OCI-LY7 (cell line): ENCODE data around the gene CNN2. TPM values are rescaled to one million over a fixed set of nuclear protein-coding genes. Genes with fewer than 3 reads are reported as not detected.

Experiments
- BruUV-seq: library from RNA; stranded (reverse); fragments of 400-500 nt; replicated peaks from 2 replicates; lab custom pipeline; 2021; lab: Mats Ljungman, UMichigan
- CTCF ChIA-PET: fragments of 300-600 bp; sonication (Branson Sonifier 250); formaldehyde crosslinking; loops from one replicate; lab custom pipeline; 2022; ENCODE audit warnings: antibody characterized with exemption; ENCODE audit not compliant: unreplicated experiment; lab: Charles Lee
- POLR2A ChIA-PET: fragments of 300-600 bp; sonication (Branson Sonifier 250); formaldehyde crosslinking; loops from one replicate; lab custom pipeline; 2022; ENCODE audit warnings: antibody characterized with exemption; lab: Charles Lee
- DNase-seq: peaks from one replicate; pipeline ENCODE4 v3.0.0-alpha.2; 2015; ENCODE audit warnings: low spot score
- H2AFZ ChIP-seq: fragments of 200-600 bp; sonication (generic), shearing (Covaris generic); 2 replicates; pipeline ENCODE4 v1.6.1; 2014; ENCODE audit warnings: mild to moderate bottlenecking, antibody characterized with exemption, low read length, moderate library complexity
- H3K27ac ChIP-seq: fragments of 200-600 bp; sonication (generic); 2 replicates; pipeline ENCODE4 v1.5.1; 2014; ENCODE audit warnings: mixed run types, low read depth, mild to moderate bottlenecking, moderate library complexity, low read length, inconsistent platforms; ENCODE audit not compliant: poor library complexity, severe bottlenecking
- H3K36me3 ChIP-seq: fragments of 200-600 bp; sonication (generic); 2 replicates; pipeline ENCODE4 v1.6.1; 2014; ENCODE audit warnings: mild to moderate bottlenecking, antibody characterized with exemption, low read length, moderate library complexity, mixed read lengths; ENCODE audit not compliant: insufficient read depth
- H3K4me1 ChIP-seq: fragments of 200-600 bp; sonication (generic); 2 replicates; pipeline ENCODE4 v1.5.1; 2014; ENCODE audit warnings: mild to moderate bottlenecking, low read length; ENCODE audit not compliant: insufficient read depth, poor library complexity, severe bottlenecking
- H3K4me2 ChIP-seq: fragments of 200-600 bp; sonication (generic); 2 replicates; pipeline ENCODE4 v1.6.1; 2014; ENCODE audit warnings: mild to moderate bottlenecking, low read length
- H3K4me3 ChIP-seq: fragments of 200-600 bp; sonication (generic); 2 replicates; pipeline ENCODE4 v1.5.1; 2014; ENCODE audit warnings: mild to moderate bottlenecking, low read depth, low read length; ENCODE audit not compliant: poor library complexity, severe bottlenecking
- H3K79me2 ChIP-seq: fragments of 200-600 bp; sonication (generic); 2 replicates; pipeline ENCODE4 v1.6.1; 2016; ENCODE audit warnings: low read depth, mild to moderate bottlenecking, low read length, moderate library complexity, mixed read lengths; ENCODE audit not compliant: insufficient read depth
- H3K9me2 ChIP-seq: fragments of 200-600 bp; sonication (generic); 2 replicates; pipeline ENCODE4 v1.6.1; 2016; ENCODE audit warnings: mild to moderate bottlenecking, low read length, mixed read lengths; ENCODE audit not compliant: insufficient read depth
- H3K9me3 ChIP-seq: fragments of 200-600 bp; sonication (generic); 2 replicates; pipeline ENCODE4 v1.6.1; 2014; ENCODE audit warnings: mild to moderate bottlenecking, mixed run types, low read length, mixed read lengths
- H4K20me1 ChIP-seq: fragments of 200-600 bp; sonication (generic); 2 replicates; pipeline ENCODE4 v1.6.1; 2014; ENCODE audit warnings: mild to moderate bottlenecking, antibody characterized with exemption, low read length, moderate library complexity, mixed read lengths; ENCODE audit not compliant: insufficient read depth
- EZH2phosphoT487 ChIP-seq: fragments of 200-600 bp; sonication (generic); IDR thresholded peaks from 2 replicates; pipeline ENCODE4 v1.6.1; 2018; ENCODE audit warnings: low read depth, borderline replicate concordance, mild to moderate bottlenecking, mixed run types, antibody characterized with exemption, low read length, moderate library complexity, mixed read lengths
- intact Hi-C: fragments of 100-400 bp; cut with micrococcal nuclease; formaldehyde crosslinking; loops from one replicate; pipeline ENCODE4 v1.10.0; 2022; ENCODE audit not compliant: unreplicated experiment
- total RNA-seq, 2 experiments: library from RNA; depleted of rRNA in 1 of 2; stranded (reverse); fragments of >200 nt in 1 of 2; shearing (Covaris generic) in 1 of 2; gene quantifications; 2 replicates each; pipeline ENCODE4 v1.2.3, GENCODE V29; 2014 to 2022
- TF ChIP-seq, protein P1 (sequence below): fragments of 200-600 bp; sonication (generic); conservative IDR thresholded peaks from 2 replicates; pipeline ENCODE4 v1.5.1; 2014; ENCODE audit warnings: mild to moderate bottlenecking, antibody characterized with exemption, low read length, moderate library complexity, mixed read lengths

Gene CNN2
- total RNA-seq, 2 experiments from 2014 or later: 73.7 to 127 TPM

GRCh38 chr19:1070576-1070930 lies 44.1 kb downstream of the CNN2 start:
- Histone ChIP-seq H3K27ac (no peak overlapping the region), H3K9me2 (no peaks in the 10 kb centered on the region), H3K9me3 (no peaks in the 10 kb centered on the region), H3K4me1 (peaks cover 53% of the 10 kb centered on the region), H3K36me3 (peaks cover 62% of the 10 kb centered on the region), H3K79me2 (peaks cover 32% of the 10 kb centered on the region), H4K20me1 (no peaks in the 10 kb centered on the region), H3K4me2 (no peak overlapping the region), H3K4me3 (no peak overlapping the region), H2AFZ (no peak overlapping the region)
- CTCF ChIA-PET: no interaction called here
- POLR2A ChIA-PET: no interaction called here
- TF ChIP-seq, protein P1, sequence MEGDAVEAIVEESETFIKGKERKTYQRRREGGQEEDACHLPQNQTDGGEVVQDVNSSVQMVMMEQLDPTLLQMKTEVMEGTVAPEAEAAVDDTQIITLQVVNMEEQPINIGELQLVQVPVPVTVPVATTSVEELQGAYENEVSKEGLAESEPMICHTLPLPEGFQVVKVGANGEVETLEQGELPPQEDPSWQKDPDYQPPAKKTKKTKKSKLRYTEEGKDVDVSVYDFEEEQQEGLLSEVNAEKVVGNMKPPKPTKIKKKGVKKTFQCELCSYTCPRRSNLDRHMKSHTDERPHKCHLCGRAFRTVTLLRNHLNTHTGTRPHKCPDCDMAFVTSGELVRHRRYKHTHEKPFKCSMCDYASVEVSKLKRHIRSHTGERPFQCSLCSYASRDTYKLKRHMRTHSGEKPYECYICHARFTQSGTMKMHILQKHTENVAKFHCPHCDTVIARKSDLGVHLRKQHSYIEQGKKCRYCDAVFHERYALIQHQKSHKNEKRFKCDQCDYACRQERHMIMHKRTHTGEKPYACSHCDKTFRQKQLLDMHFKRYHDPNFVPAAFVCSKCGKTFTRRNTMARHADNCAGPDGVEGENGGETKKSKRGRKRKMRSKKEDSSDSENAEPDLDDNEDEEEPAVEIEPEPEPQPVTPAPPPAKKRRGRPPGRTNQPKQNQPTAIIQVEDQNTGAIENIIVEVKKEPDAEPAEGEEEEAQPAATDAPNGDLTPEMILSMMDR: no peak
- no peak for TF ChIP-seq EZH2phosphoT487
- intact Hi-C loops: no loop called here
- DNase-seq: no peak
- no TSS peak for BruUV-seq

DNA sequence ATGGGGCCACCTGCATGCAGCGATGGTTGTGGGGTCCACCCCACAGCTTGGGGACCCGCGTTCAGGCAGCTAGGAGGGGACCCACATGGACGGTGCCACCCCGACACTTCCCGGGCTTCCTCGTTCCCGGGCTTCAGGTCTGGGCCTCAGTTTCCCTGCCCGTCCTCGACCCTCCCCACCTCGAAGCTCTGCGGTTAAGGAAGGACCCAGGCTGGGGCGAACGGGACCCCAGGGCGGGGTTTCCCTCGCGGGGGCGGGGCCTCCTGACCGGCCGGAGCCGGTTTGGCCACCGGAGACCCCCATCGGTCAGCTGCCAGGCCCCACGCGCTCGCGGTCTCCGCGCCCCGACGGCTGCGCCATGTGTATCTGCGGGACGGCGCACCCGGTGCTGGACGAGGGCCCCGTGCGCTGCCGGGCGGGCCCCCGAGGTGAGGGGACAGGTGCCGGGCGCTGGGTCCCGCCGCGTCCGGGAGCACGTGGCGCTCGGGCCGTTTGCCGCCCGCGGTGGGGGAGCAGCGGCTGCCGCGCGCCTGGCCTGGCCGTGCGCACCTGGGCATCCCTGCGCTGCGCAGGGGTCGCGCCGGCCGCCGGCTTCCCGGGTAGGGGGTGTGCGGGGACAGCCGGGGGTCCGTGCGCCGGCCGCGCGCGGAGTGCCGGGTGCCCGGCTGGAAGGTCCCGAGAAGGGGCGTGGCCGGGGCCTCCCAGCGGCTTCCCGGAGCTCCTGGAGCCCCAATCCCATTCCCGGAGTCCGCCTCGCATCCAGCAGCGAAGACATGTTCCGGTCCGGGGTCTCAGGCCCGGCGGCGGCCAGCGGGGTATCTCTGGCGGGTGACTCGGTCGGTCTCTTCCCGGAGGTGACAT lies 44.8 kb downstream of the CNN2 start:
- intact Hi-C loops: no loop called here
- H3K79me2 ChIP-seq: peaks cover 32% of the 10 kb centered on the region
- BruUV-seq: no TSS peak
- TF ChIP-seq, protein P1: no peak
- no peak for TF ChIP-seq EZH2phosphoT487
- no peaks in the 10 kb centered on the region for H3K9me3 ChIP-seq
- no peak overlapping the region for H3K27ac ChIP-seq
- ChIA-PET CTCF (no interaction called here), POLR2A (no interaction called here)
- no peak overlapping the region for H3K4me3 ChIP-seq
- no peak overlapping the region for H3K4me2 ChIP-seq
- peaks cover 68% of the 10 kb centered on the region for H3K36me3 ChIP-seq
- DNase-seq: no peak
- peaks cover 53% of the 10 kb centered on the region for H3K4me1 ChIP-seq
- H3K9me2 ChIP-seq: no peaks in the 10 kb centered on the region
- H4K20me1 ChIP-seq: no peaks in the 10 kb centered on the region
- H2AFZ ChIP-seq: no peak overlapping the region

GRCh38 chr19:1072371-1073015 lies 46.1 kb downstream of the CNN2 start:
- H2AFZ ChIP-seq: no peak overlapping the region
- no peak overlapping the region for H3K4me2 ChIP-seq
- DNase-seq: no peak
- H3K79me2 ChIP-seq: peaks cover 32% of the 10 kb centered on the region
- no peaks in the 10 kb centered on the region for H4K20me1 ChIP-seq
- peaks cover 57% of the 10 kb centered on the region for H3K4me1 ChIP-seq
- BruUV-seq: no TSS peak
- H3K9me3 ChIP-seq: no peaks in the 10 kb centered on the region
- no peak for TF ChIP-seq EZH2phosphoT487
- TF ChIP-seq, protein P1: no peak
- ChIA-PET CTCF (no interaction called here), POLR2A (interaction anchor here (0.6 kb wide), 1 partner anchor 62 kb away, joined by 7 read pairs; no protein-coding TSS in a partner anchor)
- intact Hi-C loops: no loop called here
- peaks cover 72% of the 10 kb centered on the region for H3K36me3 ChIP-seq
- H3K27ac ChIP-seq: no peak overlapping the region
- H3K4me3 ChIP-seq: no peak overlapping the region
- H3K9me2 ChIP-seq: no peaks in the 10 kb centered on the region
